K562 (cell line): ENCODE results near the gene MAMDC2. TPM values are rescaled to one million over a fixed set of nuclear protein-coding genes. Genes with fewer than 3 reads are reported as not detected.

Experiments used
- ATAC-seq: fragments of 200-7000 bp; cut with Tn5 transposase; 3 replicates; pipeline ENCODE4 v1.9.1; 2020; ENCODE audit warnings: moderate library complexity
- BruUV-seq: library from RNA; stranded (reverse); fragments of 400-500 nt; replicated peaks from 2 replicates; lab custom pipeline; 2021; lab: Mats Ljungman, UMichigan
- CTCF ChIA-PET: fragments of 300-600 bp; formaldehyde crosslinking; extraction: SDS; loops from one replicate; lab custom pipeline; 2021; ENCODE audit warnings: low intra/inter-chr PET ratio; lab: Yijun Ruan, JAX
- POLR2A ChIA-PET: fragments of 300-600, 350-650 bp; sonication (Branson Sonifier 250); formaldehyde crosslinking; extraction: SDS; loops from one replicate; lab custom pipeline; 2021; ENCODE audit warnings: antibody characterized with exemption, inconsistent platforms; lab: Yijun Ruan, JAX
- DNase-seq, 4 experiments: peaks; one replicate each; pipeline versions ENCODE4 v3.0.0 to v3.0.0-alpha.2; 2011 to 2018; ENCODE audit warnings: low spot score in 3 of 4, mixed read lengths in 3 of 4; ENCODE audit errors: extremely low read depth in 1 of 4
- FAIRE-seq: peaks from 2 replicates; lab custom pipeline; 2011; peaks lifted over from hg19 to GRCh38; lab: Jason Lieb, UNC
- H2AFZ ChIP-seq: 2 replicates; pipeline ENCODE4 v1.6.0; 2011; ENCODE audit warnings: low read depth, low read length, control low read depth, inconsistent platforms
- H3K27ac ChIP-seq: fragments of 200-600 bp; 3 replicates; pipeline ENCODE4 v1.8.0; 2011; ENCODE audit warnings: low read depth, mild to moderate bottlenecking, control low read depth, inconsistent platforms, low read length, moderate library complexity, mixed read lengths; ENCODE audit errors: extremely low read depth
- H3K27me3 ChIP-seq, 2 experiments: fragments of 300-600 bp in 1 of 2; 2 replicates in 1 of 2; 3 replicates in 1 of 2; pipeline versions ENCODE4 v1.6.0 to v1.8.0; 2011; ENCODE audit warnings: inconsistent platforms in 2 of 2, low read length in 2 of 2, mild to moderate bottlenecking in 1 of 2, mixed read lengths in 1 of 2, moderate library complexity in 1 of 2; ENCODE audit not compliant: control insufficient read depth in 2 of 2, insufficient read depth in 2 of 2
- H3K36me3 ChIP-seq: fragments of 300-600 bp; 3 replicates; pipeline ENCODE4 v1.8.0; 2011; ENCODE audit warnings: mild to moderate bottlenecking, low read length, inconsistent platforms; ENCODE audit not compliant: control insufficient read depth, insufficient read depth
- H3K4me1 ChIP-seq, 2 experiments: fragments of 200-600 bp in 1 of 2; replicated peaks in 1 of 2; 2 replicates in 1 of 2; 3 replicates in 1 of 2; pipeline versions ENCODE4 v1.5.1 to v1.8.0; 2011; ENCODE audit warnings: inconsistent platforms in 2 of 2, low read length in 2 of 2, mild to moderate bottlenecking in 1 of 2, mixed read lengths in 1 of 2, moderate library complexity in 1 of 2; ENCODE audit not compliant: control insufficient read depth in 2 of 2, insufficient read depth in 2 of 2
- H3K4me2 ChIP-seq: 2 replicates; pipeline ENCODE4 v1.6.1; 2011; ENCODE audit warnings: low read length, control low read depth, inconsistent platforms, mixed read lengths; ENCODE audit not compliant: insufficient read depth
- H3K4me3 ChIP-seq: fragments of 200-600 bp; sonication (generic), shearing (Covaris generic); 2 replicates; pipeline ENCODE4 v1.5.1; 2016; ENCODE audit warnings: control low read depth, inconsistent platforms
- H3K79me2 ChIP-seq: fragments of 200-600 bp; 3 replicates; pipeline ENCODE4 v1.8.0; 2011; ENCODE audit warnings: low read length, inconsistent platforms; ENCODE audit not compliant: control insufficient read depth, insufficient read depth
- H3K9ac ChIP-seq, 2 experiments: 2 replicates each; pipeline versions ENCODE4 v1.6.0 to v1.6.1; 2011; ENCODE audit warnings: low read depth in 2 of 2, low read length in 2 of 2, control low read depth in 1 of 2, inconsistent platforms in 1 of 2, mild to moderate bottlenecking in 1 of 2, mixed read lengths in 1 of 2; ENCODE audit not compliant: insufficient read depth in 1 of 2
- H3K9me1 ChIP-seq: one replicate; pipeline ENCODE4 v1.6.0; 2011; ENCODE audit warnings: inconsistent platforms, mild to moderate bottlenecking, low read length, moderate library complexity; ENCODE audit not compliant: control insufficient read depth, insufficient read depth
- H3K9me3 ChIP-seq: replicated peaks from 2 replicates; pipeline ENCODE4 v1.5.1; 2011; ENCODE audit warnings: low read depth, low read length, inconsistent platforms; ENCODE audit not compliant: control insufficient read depth, insufficient read depth
- H4K20me1 ChIP-seq: replicated peaks from 2 replicates; pipeline ENCODE4 v1.6.1; 2011; ENCODE audit warnings: low read length, inconsistent platforms, mixed read lengths; ENCODE audit not compliant: control insufficient read depth, insufficient read depth
- NCOA4 ChIP-seq: fragments of 450-650 bp; IDR thresholded peaks from 2 replicates; pipeline ENCODE4 v1.6.1; 2018; ENCODE audit warnings: mild to moderate bottlenecking; ENCODE audit not compliant: partially characterized antibody
- TOE1 ChIP-seq, 2 experiments: fragments of 450-650 bp in 1 of 2; sonication (generic) in 1 of 2; formaldehyde crosslinking in 1 of 2; IDR thresholded peaks; 2 replicates each; pipeline versions ENCODE4 v1.7.1 to v1.8.0; 2016 to 2022; ENCODE audit warnings: borderline replicate concordance in 2 of 2, mild to moderate bottlenecking in 2 of 2, antibody characterized with exemption in 1 of 2, inconsistent platforms in 1 of 2, low read depth in 1 of 2, missing genetic modification reagents in 1 of 2, moderate library complexity in 1 of 2
- WGBS: fragments of 100-300 bp; shearing (Covaris generic); methylation state at CpG from one replicate; pipeline ENCODE4 v1.1.6; 2016; ENCODE audit warnings: low coverage, mixed read lengths; ENCODE audit not compliant: insufficient coverage; ENCODE audit errors: missing lambda C conversion rate; 5-methylcytosine and 5-hydroxymethylcytosine counted together
- in situ Hi-C: fragments of 300-500 bp; cut with MboI; formaldehyde crosslinking; loops from 4 replicates; pipeline ENCODE4 v1.15.0; 2018; ENCODE audit warnings: inconsistent platforms, mixed read lengths
- intact Hi-C: fragments of 100-400 bp; cut with micrococcal nuclease; formaldehyde crosslinking; loops from 2 replicates; pipeline ENCODE4 v1.14.2; 2022
- polyA plus RNA-seq, 8 experiments: library from polyadenylated mRNA; depleted of rRNA in 4 of 8; stranded (reverse) in 5 of 8; unstranded in 3 of 8; fragments of >200 nt; fragmentation: Nextera tagmentation in 2 of 8; fragmentation: Illumina TruSeq in 1 of 8; extraction: Ambion mirVana in 2 of 8; extraction: Trizol in 1 of 8; gene quantifications; 2 replicates each; pipeline versions ENCODE4 v1.2.1 to v1.2.3, GENCODE V29; 2011 to 2014; ENCODE audit warnings: inconsistent platforms in 1 of 8, missing spikeins in 1 of 8
- total RNA-seq, 7 experiments: library from RNA; depleted of rRNA in 6 of 7; stranded (reverse); fragments of >200 nt in 6 of 7; fragmentation: Illumina TruSeq in 2 of 7; extraction: Trizol in 2 of 7; gene quantifications; 2 replicates each; pipeline versions ENCODE4 v1.2.1 to v1.2.3, GENCODE V29; 2011 to 2021; ENCODE audit warnings: low replicate concordance in 1 of 7
- TF ChIP-seq, protein P1 (sequence below), 2 experiments: fragments of 450-650 bp; IDR thresholded peaks; 2 replicates each; pipeline ENCODE4 v1.6.1; 2018; ENCODE audit warnings: mild to moderate bottlenecking in 2 of 2, low read depth in 1 of 2; ENCODE audit not compliant: partially characterized antibody in 2 of 2
- TF ChIP-seq, protein P2 (sequence below): sonication (generic); formaldehyde crosslinking; IDR thresholded peaks from 2 replicates; pipeline ENCODE4 v1.5.0; 2020; ENCODE audit warnings: missing genetic modification reagents

MAMDC2 gene
- total and polyA plus RNA-seq, 9 of the 15 experiments (the other 6 are each of a cell fraction or from before 2014, with no cell fraction given): 0.01 to 0.03 TPM; not detected in 7

DNA sequence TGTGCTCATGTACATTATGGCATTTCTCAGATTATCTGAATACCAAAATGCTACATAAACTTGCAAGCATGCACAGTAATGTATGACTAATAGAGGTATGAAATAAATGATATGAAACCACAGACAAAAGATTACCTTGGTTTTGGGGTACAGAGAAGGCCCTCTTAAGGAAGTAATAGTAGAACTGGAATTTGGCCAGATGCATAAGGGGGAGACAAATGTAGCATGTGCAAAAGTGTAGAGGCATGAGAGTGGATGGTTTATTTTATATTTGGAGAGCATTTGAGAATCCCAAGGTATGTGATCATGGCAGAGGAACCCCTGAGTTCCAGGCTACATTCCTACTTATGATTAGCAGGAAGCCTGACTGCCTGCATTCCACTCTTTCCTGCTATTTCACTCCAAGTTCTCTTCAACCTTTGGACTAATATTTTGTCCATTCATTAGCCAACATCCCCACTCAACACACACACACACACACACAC lies 74.2 kb downstream of the MAMDC2 start (continued):
- TF ChIP-seq, protein P1, sequence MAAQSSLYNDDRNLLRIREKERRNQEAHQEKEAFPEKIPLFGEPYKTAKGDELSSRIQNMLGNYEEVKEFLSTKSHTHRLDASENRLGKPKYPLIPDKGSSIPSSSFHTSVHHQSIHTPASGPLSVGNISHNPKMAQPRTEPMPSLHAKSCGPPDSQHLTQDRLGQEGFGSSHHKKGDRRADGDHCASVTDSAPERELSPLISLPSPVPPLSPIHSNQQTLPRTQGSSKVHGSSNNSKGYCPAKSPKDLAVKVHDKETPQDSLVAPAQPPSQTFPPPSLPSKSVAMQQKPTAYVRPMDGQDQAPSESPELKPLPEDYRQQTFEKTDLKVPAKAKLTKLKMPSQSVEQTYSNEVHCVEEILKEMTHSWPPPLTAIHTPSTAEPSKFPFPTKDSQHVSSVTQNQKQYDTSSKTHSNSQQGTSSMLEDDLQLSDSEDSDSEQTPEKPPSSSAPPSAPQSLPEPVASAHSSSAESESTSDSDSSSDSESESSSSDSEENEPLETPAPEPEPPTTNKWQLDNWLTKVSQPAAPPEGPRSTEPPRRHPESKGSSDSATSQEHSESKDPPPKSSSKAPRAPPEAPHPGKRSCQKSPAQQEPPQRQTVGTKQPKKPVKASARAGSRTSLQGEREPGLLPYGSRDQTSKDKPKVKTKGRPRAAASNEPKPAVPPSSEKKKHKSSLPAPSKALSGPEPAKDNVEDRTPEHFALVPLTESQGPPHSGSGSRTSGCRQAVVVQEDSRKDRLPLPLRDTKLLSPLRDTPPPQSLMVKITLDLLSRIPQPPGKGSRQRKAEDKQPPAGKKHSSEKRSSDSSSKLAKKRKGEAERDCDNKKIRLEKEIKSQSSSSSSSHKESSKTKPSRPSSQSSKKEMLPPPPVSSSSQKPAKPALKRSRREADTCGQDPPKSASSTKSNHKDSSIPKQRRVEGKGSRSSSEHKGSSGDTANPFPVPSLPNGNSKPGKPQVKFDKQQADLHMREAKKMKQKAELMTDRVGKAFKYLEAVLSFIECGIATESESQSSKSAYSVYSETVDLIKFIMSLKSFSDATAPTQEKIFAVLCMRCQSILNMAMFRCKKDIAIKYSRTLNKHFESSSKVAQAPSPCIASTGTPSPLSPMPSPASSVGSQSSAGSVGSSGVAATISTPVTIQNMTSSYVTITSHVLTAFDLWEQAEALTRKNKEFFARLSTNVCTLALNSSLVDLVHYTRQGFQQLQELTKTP (IDR thresholded peaks at IDR 0.05; ENCODE audit: low read depth in 1 of 2, partially characterized antibody in 2 of 2): no peak
- TF ChIP-seq, protein P2, sequence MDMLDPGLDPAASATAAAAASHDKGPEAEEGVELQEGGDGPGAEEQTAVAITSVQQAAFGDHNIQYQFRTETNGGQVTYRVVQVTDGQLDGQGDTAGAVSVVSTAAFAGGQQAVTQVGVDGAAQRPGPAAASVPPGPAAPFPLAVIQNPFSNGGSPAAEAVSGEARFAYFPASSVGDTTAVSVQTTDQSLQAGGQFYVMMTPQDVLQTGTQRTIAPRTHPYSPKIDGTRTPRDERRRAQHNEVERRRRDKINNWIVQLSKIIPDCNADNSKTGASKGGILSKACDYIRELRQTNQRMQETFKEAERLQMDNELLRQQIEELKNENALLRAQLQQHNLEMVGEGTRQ (CRISPR knock-in tag): no peak
- TF ChIP-seq NCOA4: no peak

DNA sequence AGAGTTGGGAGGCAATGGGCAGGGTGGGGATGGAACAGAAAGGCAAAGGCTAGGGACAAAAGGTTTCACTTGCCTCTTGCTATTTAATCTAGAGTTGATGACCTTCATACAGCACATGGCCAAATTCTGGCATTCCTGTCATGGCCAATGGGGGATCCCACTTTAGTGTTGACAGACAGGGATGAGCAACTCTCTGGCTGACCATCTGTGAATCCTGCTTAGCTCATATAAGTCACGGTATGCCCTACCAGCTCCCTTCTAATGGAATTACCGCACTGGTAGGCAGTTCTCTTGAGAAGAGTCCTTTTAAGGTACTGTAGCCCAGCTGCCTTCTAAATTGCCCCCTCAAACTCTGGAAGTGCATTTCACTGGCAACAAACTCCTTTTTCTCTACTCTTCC lies 76.1 kb downstream of the MAMDC2 start:
- FAIRE-seq: no peak
- Histone ChIP-seq H3K27ac (no peak overlapping the region), H3K27me3 (0 out of 5 replicates have a peak, but pooled peaks cover 0 to 6% of the 10 kb centered on the region in 2 experiments), H3K4me2 (no peak overlapping the region), H2AFZ (no peak overlapping the region), H3K9me1 (no peaks in the 10 kb centered on the region), H3K9ac (no peak overlapping the region), H3K36me3 (no peaks in the 10 kb centered on the region), H3K4me3 (no peak overlapping the region), H4K20me1 (no peaks in the 10 kb centered on the region), H3K4me1 (no peaks in the 10 kb centered on the region), H3K9me3 (no peaks in the 10 kb centered on the region), H3K79me2 (no peaks in the 10 kb centered on the region)
- intact Hi-C loops (no loop called here), in situ Hi-C loops (loop anchor here (10.0 to 25.0 kb wide), 2 partner anchors 145 to 682 kb away; no protein-coding TSS in a partner anchor)
- ChIA-PET CTCF (no interaction called here), POLR2A (no interaction called here)
- no peak for TF ChIP-seq TOE1 (IDR thresholded peaks at IDR 0.05; ENCODE audit: borderline replicate concordance)
- no peak for TF ChIP-seq TOE1 (CRISPR knock-in tag; IDR thresholded peaks at IDR 0.05; ENCODE audit: borderline replicate concordance, low read depth)
- no peak for ATAC-seq
- DNase-seq: no peak
- no TSS peak for BruUV-seq
- 10% methylated on average over 2 of the region's 2 CpGs for WGBS
